H7 (cell line): Measurements from ENCODE around the gene PGAM1. TPM values are rescaled to one million over a fixed set of nuclear protein-coding genes. Genes with fewer than 3 reads are reported as not detected.

ENCODE experiments used
- total RNA-seq: library from RNA; depleted of rRNA; stranded (reverse); fragments of >200 nt; shearing (Covaris generic); gene quantifications from 2 replicates; pipeline ENCODE4 v1.2.3, GENCODE V29; 2014; rRNA removed

The PGAM1 gene
- total RNA-seq, 1 experiment from 2014 or later, result 1,380 TPM

Other genes with a start within 250 kb of the PGAM1 start
- 0.28 and 1.6 TPM in 2 replicates for gene SLIT1, start 240.2 kb upstream of the PGAM1 start, total RNA-seq
- gene ARHGAP19, start 133.6 kb upstream of the PGAM1 start, total RNA-seq, result 38.7 and 54.0 TPM in 2 replicates
- 5.2 and 6.2 TPM in 2 replicates for gene FRAT1, start 106.9 kb upstream of the PGAM1 start, total RNA-seq
- gene FRAT2, start 91.5 kb upstream of the PGAM1 start, total RNA-seq, result 46.8 and 67.0 TPM in 2 replicates
- 41.7 and 47.4 TPM in 2 replicates for gene RRP12, start 24.9 kb upstream of the PGAM1 start, total RNA-seq
- 71.8 and 84.5 TPM in 2 replicates for gene EXOSC1, start 19.8 kb downstream of the PGAM1 start, total RNA-seq
- 36.0 and 47.6 TPM in 2 replicates for gene ZDHHC16, start 20.0 kb downstream of the PGAM1 start, total RNA-seq
- gene MMS19, start 72.2 kb downstream of the PGAM1 start, total RNA-seq, result 177 and 188 TPM in 2 replicates
- 30.2 and 33.4 TPM in 2 replicates for gene UBTD1, start 72.7 kb downstream of the PGAM1 start, total RNA-seq
- gene ANKRD2, start 146.6 kb downstream of the PGAM1 start, total RNA-seq, result not detected in 2 replicates
- 0.37 TPM in 1 of 2 replicates, not detected in the other for gene HOGA1, start 158.2 kb downstream of the PGAM1 start, total RNA-seq
- gene C10orf62, start 163.5 kb downstream of the PGAM1 start, total RNA-seq, result not detected in 2 replicates
- 12.0 and 13.7 TPM in 2 replicates for gene MORN4, start 207.3 kb downstream of the PGAM1 start, total RNA-seq
- 19.6 and 26.2 TPM in 2 replicates for gene PI4K2A, start 214.5 kb downstream of the PGAM1 start, total RNA-seq